NT2/D1 (cell line): ENCODE measurements around the gene HOXB9.
A peak's percentile ranks its signal among the peaks of the same experiment; 100 is the strongest.

ENCODE experiments used
- DNase-seq: peaks from one replicate; pipeline ENCODE4 v3.0.0-alpha.2; 2011; ENCODE audit warnings: low read depth, low spot score
- H3K27me3 ChIP-seq: 2 replicates; pipeline ENCODE4 v1.6.0; 2011; ENCODE audit warnings: mild to moderate bottlenecking; ENCODE audit not compliant: insufficient read length, insufficient read depth
- H3K36me3 ChIP-seq: 2 replicates; pipeline ENCODE4 v1.6.1; 2011; ENCODE audit warnings: mild to moderate bottlenecking, low read length, mixed read lengths; ENCODE audit not compliant: insufficient read depth, insufficient read length
- H3K4me1 ChIP-seq: 2 replicates; pipeline ENCODE4 v1.5.1; 2011; ENCODE audit not compliant: insufficient read depth, insufficient read length
- H3K4me3 ChIP-seq: 2 replicates; pipeline ENCODE4 v1.5.1; 2011; ENCODE audit warnings: low read depth; ENCODE audit not compliant: insufficient read length
- H3K9ac ChIP-seq: 2 replicates; pipeline ENCODE4 v1.6.0; 2011; ENCODE audit warnings: low read depth; ENCODE audit not compliant: insufficient read length
- H3K9me3 ChIP-seq: 2 replicates; pipeline ENCODE4 v1.5.1; 2011; ENCODE audit warnings: mild to moderate bottlenecking, low read length; ENCODE audit not compliant: insufficient read depth
- SUZ12 ChIP-seq: IDR thresholded peaks from 2 replicates; pipeline ENCODE4 v1.6.1; 2011; ENCODE audit not compliant: insufficient read length, insufficient read depth; ENCODE audit errors: extremely low read depth
- YY1 ChIP-seq: IDR thresholded peaks from 2 replicates; pipeline ENCODE4 v1.6.1; 2011; ENCODE audit not compliant: insufficient read length, insufficient read depth
- ZNF274 ChIP-seq: IDR thresholded peaks from 2 replicates; pipeline ENCODE4 v1.6.1; 2011; ENCODE audit warnings: mild to moderate bottlenecking, low read depth, low read length

The HOXB9 gene

DNA sequence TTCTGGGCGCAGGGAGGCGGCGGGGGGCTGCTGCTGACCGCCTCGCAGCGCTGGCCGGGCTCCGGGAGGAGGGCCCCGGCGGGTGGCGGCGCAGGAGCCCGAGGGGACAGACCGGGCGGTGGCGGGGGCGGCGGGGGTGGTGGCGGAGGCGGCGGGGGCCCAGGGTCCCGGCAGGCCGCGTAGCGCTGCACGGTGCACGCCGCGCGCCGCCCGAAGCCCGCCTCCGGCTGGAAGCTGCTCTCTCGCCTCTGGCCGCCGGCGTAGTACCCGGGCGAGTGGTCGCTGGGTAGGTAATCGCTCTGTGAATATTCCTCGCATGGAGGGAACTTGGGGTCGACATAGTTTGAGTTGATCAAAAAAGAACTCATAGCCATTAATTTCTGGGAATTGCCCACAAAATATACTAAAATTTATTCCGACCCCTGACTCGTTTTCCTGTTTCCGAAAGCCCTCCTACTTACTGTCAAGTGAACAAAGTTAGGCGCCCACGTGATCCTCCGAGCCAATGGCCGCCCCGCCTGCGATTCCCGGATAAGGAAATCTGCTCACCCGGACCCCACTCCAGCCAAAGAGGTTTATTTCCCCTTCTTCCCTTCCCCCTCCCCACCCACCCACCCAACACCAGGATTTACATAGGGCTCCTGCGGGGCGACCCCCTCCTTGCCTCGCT lies 48.1 kb downstream of the HOXB9 start, which contains the start of gene HOXB4:
TSS of gene HOXB4 (minus strand) at position 405 of the 670 bp plus-strand sequence. CDS start at position 374, 31 bp downstream.
- Histone ChIP-seq H3K9me3 (no peaks in the 10 kb centered on the region), H3K36me3 (no peaks in the 10 kb centered on the region), H3K27me3 (peaks cover 98% of the 10 kb centered on the region), H3K9ac (peak within 1 kb of the TSS; percentile 57), H3K4me1 (peaks cover 5% of the 10 kb centered on the region), H3K4me3 (peak within 1 kb of the TSS; percentile 12)
- DNase-seq: no peak
- TF ChIP-seq ZNF274: no peak
- TF ChIP-seq SUZ12: peak; percentile 54

DNA sequence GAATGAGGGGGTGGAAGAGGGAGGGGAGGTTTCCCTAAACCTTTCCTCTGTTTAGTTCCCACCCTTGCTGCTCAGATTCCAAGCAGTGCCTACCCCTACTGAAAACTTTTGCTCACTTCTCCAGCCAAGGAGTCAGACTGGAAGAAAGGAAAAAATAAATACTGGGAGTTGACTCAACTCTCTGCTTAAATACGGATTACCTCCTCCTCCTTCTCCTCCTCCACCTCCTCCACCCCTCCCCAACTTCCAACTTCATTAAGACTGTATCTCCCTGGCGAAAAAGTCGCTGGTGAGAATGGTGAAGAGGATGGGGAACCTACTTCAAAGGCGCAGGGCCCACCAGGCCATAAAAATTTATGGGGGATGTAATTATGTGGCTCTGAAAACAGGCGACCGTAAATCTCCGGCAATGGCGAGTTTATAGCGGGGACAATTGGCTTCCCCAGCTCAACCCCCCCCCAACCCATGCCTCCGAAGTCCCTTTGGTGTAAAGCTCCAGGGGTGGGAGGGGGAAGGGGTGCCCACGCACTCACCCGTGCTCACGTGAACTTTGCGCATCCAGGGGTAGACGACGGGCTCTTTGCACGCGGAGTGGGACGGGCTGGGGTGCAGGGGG lies 48.7 kb downstream of the HOXB9 start:
- TF ChIP-seq ZNF274: no peak
- TF ChIP-seq SUZ12: peak; percentile 20
- no peak overlapping the region for H3K9ac ChIP-seq
- no peaks in the 10 kb centered on the region for H3K9me3 ChIP-seq
- no peaks in the 10 kb centered on the region for H3K36me3 ChIP-seq
- no peak overlapping the region for H3K4me3 ChIP-seq
- DNase-seq: no peak
- peaks cover 5% of the 10 kb centered on the region for H3K4me1 ChIP-seq
- H3K27me3 ChIP-seq: peaks cover 98% of the 10 kb centered on the region

DNA sequence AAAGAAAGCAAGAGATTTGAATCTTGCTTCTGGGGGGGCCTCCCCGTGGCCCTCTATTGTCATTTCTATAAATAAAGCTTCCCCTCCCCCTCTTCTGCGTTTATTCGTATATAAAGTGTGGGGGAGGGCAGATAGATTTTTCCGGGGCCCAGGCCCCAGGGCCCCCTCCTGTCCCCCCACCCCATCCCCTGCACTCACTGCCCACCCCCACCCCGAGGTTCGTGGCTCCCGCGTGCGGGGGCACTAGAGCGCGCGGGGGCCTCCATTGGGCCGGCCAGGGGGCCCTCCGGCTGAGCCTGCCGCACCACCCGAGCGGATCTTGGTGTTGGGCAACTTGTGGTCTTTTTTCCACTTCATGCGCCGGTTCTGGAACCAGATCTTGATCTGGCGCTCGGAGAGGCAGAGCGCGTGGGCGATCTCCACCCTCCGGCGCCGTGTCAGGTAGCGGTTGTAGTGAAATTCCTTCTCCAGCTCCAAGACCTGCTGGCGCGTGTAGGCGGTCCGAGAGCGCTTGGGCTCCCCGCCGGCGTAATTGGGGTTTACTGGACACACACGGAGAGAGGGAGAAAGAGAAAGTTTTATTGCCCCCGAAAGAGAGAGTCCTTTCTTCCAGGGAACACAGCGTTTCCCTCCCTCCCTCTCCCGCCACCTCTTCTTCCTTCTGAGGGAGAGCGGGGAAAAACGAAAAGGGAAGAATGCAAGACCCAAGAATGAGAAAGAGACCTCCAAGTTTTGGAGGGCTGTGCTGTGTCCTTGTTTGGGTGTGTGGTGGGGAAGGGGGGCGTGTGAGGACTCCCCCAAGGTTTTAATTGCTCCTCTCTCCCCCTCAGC lies 49.5 kb downstream of the HOXB9 start:
- Histone ChIP-seq H3K9ac (no peak overlapping the region), H3K4me3 (no peak overlapping the region), H3K4me1 (peaks cover 3% of the 10 kb centered on the region), H3K9me3 (no peaks in the 10 kb centered on the region), H3K27me3 (peaks cover 98% of the 10 kb centered on the region), H3K36me3 (no peaks in the 10 kb centered on the region)
- no peak for DNase-seq
- no peak for TF ChIP-seq YY1
- no peak for TF ChIP-seq ZNF274
- TF ChIP-seq SUZ12: no peak

DNA sequence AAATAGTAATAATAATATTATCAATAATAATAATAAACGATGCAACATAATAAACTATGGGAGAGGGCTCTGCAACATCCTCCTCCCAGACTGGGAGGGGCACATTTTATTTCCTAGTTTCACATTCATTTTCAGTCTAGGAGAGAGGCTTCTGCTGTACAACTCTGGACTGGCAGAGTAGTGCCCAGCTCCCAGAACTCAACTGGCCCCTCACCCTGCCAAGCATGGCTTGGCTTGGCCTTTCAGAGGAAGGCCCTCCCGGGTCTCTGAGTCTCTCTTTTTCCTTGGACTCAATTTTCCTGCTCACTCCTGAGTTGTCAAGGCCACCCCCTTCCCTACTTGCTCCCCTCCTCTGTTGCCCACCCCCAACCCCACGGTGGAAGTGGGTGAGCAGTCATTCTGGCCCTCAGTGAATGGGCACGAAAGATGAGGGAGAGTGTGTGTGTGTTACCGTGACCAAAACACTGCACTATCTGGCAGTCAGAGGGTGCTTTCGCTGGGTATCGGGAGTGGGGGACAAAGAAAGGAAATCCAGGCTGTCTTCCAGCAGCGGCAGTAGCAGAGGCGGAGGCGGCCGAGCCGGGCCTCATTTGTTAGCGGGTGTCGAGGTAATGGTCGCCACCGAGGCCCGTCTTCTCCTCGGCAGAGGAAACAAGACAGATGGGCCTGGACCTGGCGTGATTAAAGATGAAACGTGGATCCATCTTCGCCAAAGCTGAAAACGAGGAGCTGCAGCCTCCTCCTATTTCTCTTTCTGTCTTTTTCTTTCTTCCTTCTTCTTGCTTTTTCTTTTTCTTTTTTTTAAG lies 50.3 kb downstream of the HOXB9 start:
- Histone ChIP-seq H3K36me3 (no peaks in the 10 kb centered on the region), H3K27me3 (peaks cover 98% of the 10 kb centered on the region), H3K9me3 (no peaks in the 10 kb centered on the region), H3K4me1 (peaks cover 3% of the 10 kb centered on the region), H3K9ac (no peak overlapping the region), H3K4me3 (no peak overlapping the region)
- TF ChIP-seq SUZ12 (peak; percentile 92), YY1 (no peak), ZNF274 (no peak)
- no peak for DNase-seq

DNA sequence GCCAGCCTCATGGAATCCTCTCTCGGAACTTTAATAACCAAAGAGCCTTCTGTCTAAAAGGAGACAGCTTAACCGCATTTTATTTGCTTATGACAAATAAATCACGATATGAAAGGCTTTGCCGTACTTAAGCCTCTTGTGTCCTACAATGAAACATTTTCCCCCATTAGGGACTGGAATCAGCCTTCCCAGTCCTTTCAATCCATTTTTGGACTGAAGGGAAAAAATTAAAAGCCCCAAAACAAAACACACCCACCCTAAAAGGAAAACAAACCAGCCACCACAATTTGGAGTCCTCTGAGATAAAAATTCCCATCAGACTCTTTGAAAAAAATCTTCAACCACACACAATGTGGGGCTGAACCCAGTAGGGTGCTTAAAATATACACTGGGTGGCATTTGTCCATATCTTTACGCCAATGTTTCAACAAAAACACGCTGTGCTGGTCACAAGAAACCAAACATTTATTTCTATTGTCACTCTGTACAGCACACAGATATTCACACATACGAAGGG lies 51.0 kb downstream of the HOXB9 start:
- DNase-seq: no peak
- Histone ChIP-seq H3K36me3 (no peaks in the 10 kb centered on the region), H3K9ac (no peak overlapping the region), H3K9me3 (no peaks in the 10 kb centered on the region), H3K4me1 (peaks cover 6% of the 10 kb centered on the region), H3K27me3 (peaks cover 98% of the 10 kb centered on the region), H3K4me3 (no peak overlapping the region)
- peak; percentile 5 for TF ChIP-seq SUZ12
- TF ChIP-seq ZNF274: no peak

DNA sequence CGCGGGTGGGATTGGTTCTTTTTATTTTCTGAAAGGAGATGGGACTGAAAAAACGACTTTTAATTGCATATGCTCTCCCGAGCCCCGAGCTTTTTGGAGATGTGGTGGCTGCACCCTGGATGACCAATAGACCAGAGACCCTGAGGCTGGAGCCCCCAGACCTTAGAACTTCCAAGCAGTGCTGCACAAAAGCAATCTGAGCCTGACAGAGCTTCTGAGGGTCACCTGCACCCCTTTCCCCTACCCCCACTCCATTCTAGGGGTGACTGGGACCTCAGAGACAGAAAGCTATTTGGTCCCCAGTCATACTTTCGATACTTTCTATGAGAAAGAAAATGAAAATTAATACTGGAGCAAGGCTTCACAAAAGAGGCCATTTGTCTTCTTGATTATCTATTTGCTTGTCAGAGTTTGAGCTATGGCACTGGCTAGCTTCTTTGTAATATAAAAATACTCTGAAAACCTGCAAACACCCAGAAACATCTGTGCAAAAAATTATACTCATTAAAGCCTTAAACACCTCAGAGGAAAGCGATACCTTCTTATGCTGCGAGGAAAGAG lies 51.6 kb downstream of the HOXB9 start:
- no peak overlapping the region for H3K9ac ChIP-seq
- peaks cover 98% of the 10 kb centered on the region for H3K27me3 ChIP-seq
- H3K36me3 ChIP-seq: no peaks in the 10 kb centered on the region
- TF ChIP-seq ZNF274 (no peak), SUZ12 (no peak)
- no peak overlapping the region for H3K4me3 ChIP-seq
- DNase-seq: no peak
- peaks cover 6% of the 10 kb centered on the region for H3K4me1 ChIP-seq
- no peaks in the 10 kb centered on the region for H3K9me3 ChIP-seq
